A549 treated with DMSO at 1 μM for 4 hours (cell line): ENCODE data around the gene CTXN1. TPM values are rescaled to one million over a fixed set of nuclear protein-coding genes. Genes with fewer than 3 reads are reported as not detected.

Experiments used
- total RNA-seq: library from RNA; stranded (reverse); fragments of 200-300 nt; extraction: Qiagen RNA extraction; gene quantifications from 5 replicates; pipeline ENCODE4 v1.2.3, GENCODE V29; 2022; ENCODE audit warnings: low read depth

The CTXN1 gene
- total RNA-seq = 10.0 to 22.5 TPM (median 17.0 TPM) in 5 replicates

GRCh38 chr19:7926021-7926726, at the start of gene CTXN1:
Gene CTXN1 (minus strand): TSS chr19:7926135. CDS start chr19:7925538, 597 bp downstream.

GRCh38 chr19:7943444-7944176, 17.7 kb upstream of the CTXN1 start, which contains the start of gene TIMM44:
Gene TIMM44 (minus strand): TSS chr19:7943666. CDS start chr19:7943651, 15 bp downstream.

GRCh38 chr19:7919610-7920518, 6.1 kb downstream of the CTXN1 start, which contains the start of gene SNAPC2:
Gene SNAPC2 (plus strand): TSS chr19:7920338. CDS start chr19:7920367, 29 bp downstream.

GRCh38 chr19:7914598-7915045, 11.3 kb downstream of the CTXN1 start, which contains the start of gene TGFBR3L:
Gene TGFBR3L (plus strand): TSS chr19:7914830.

GRCh38 chr19:7903244-7904073, 22.5 kb downstream of the CTXN1 start, which contains the start of gene MAP2K7:
Gene MAP2K7 (plus strand): TSS chr19:7903877. CDS start chr19:7903945, 68 bp downstream.

GRCh38 chr19:7888145-7888825, 37.6 kb downstream of the CTXN1 start, which contains the start of gene LRRC8E:
Gene LRRC8E (plus strand): TSS chr19:7888510. CDS start chr19:7895604, 7,094 bp downstream.

Other genes with a start within 250 kb of the CTXN1 start
- not detected in 5 replicates for gene MCEMP1, start 249.0 kb downstream of the CTXN1 start, total RNA-seq
- 43.8 to 95.6 TPM (median 89.8 TPM) in 5 replicates for gene TRAPPC5, start 245.3 kb downstream of the CTXN1 start, total RNA-seq
- not detected in 5 replicates for gene FCER2, start 224.0 kb downstream of the CTXN1 start, total RNA-seq
- gene CLEC4G, start 194.0 kb downstream of the CTXN1 start, total RNA-seq = not detected in 5 replicates
- not detected in 5 replicates for gene CD209, start 178.6 kb downstream of the CTXN1 start, total RNA-seq
- gene CLEC4M, start 162.9 kb downstream of the CTXN1 start, total RNA-seq = 0.06 TPM in 1 of 5 replicates, not detected in the others
- 1.3 to 1.7 TPM (median 1.5 TPM) in 5 replicates for gene EVI5L, start 95.9 kb downstream of the CTXN1 start, total RNA-seq
- 0.20 to 0.48 TPM (median 0.34 TPM) in 5 replicates for gene PRR36, start 51.7 kb downstream of the CTXN1 start, total RNA-seq
- gene LRRC8E, start 37.6 kb downstream of the CTXN1 start, total RNA-seq = 6.1 to 8.9 TPM (median 7.1 TPM) in 5 replicates
- 11.8 to 18.7 TPM (median 16.9 TPM) in 5 replicates for gene MAP2K7, start 22.3 kb downstream of the CTXN1 start, total RNA-seq
- 0.52 to 1.8 TPM (median 1.7 TPM) in 5 replicates for gene TGFBR3L, start 11.3 kb downstream of the CTXN1 start, total RNA-seq
- gene SNAPC2, start 5.8 kb downstream of the CTXN1 start, total RNA-seq = 19.9 to 29.9 TPM (median 28.1 TPM) in 5 replicates
- gene TIMM44, start 17.5 kb upstream of the CTXN1 start, total RNA-seq = 23.8 to 33.8 TPM (median 29.2 TPM) in 5 replicates
- gene ELAVL1, start 79.5 kb upstream of the CTXN1 start, total RNA-seq = 69.1 to 74.2 TPM (median 72.4 TPM) in 5 replicates
- not detected in 5 replicates for gene CCL25, start 126.6 kb upstream of the CTXN1 start, total RNA-seq
- 0.01 TPM in 1 of 5 replicates, not detected in the others for gene FBN3, start 223.5 kb upstream of the CTXN1 start, total RNA-seq